GM19351 (cell line): Measurements from ENCODE around the gene S100A10.
A peak's percentile ranks its signal among the peaks of the same experiment; 100 is the strongest.

ENCODE experiments used
- ATAC-seq: cut with Tn5 transposase; IDR thresholded peaks from one replicate; pipeline ENCODE4 v1.9.1; 2021; ENCODE audit warnings: mild to moderate bottlenecking, moderate library complexity; ENCODE audit not compliant: unreplicated experiment

Gene S100A10

DNA sequence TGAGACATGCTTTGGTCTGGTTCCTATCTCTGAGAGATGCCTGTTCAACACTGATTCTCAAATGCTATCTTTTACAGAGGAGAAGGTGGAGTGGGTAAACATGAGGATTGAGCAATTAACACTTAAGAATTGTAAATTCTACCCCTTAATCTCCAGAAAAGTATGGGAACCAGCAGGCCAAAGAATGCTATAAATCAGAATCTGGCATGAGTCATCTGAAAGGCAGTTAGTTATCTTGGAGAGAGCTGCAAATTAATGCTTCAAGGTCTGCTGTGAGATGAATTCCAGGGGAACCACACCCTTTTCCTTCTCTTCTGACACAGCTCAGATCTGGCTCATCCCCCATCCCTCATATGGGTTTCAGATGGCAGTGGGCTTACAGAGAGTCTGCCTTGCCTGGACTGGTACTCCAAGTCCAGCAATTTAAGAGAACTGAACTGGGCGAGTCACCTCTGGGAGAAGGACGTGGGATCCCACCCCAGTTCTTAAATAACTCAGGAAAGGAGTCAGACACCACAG is 5.2 kb downstream of the S100A10 start:
- no peak for ATAC-seq

DNA sequence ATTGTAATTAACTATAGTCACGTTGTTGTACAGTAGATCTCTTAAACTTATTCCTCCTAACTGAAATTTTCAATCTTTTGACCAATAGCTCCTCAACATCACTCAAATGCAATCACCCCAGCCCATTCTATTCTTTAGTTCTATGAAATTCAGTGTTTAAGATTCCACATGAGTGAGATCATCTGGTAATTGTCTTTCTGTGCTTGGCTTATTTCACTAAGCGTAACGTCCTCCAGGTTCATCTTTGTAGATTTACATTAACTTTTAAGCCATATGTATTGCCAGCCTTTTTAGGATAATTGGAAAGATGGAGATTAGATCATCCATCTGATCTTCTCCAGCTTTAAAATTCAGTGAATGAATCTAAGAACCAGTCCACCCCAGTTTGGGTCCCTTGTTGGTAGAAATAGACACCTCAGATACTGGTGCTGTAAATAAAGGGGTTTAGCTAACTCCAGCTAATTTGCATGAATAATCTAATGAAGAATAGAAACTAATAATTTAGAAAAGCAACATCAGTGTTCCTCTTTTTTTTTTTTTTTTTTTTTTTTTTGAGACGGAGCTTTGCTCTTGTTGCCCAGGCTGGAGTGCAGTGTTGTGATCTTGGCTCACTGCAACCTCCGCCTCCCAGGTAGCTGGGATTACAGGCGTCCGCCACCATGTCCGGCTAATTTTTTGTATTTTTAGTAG is 7.0 kb downstream of the S100A10 start:
- no peak for ATAC-seq

- no peak for ATAC-seq
Observed at GRCh38 chr1:151985768-151986167, 7.9 kb downstream of the S100A10 start.

DNA sequence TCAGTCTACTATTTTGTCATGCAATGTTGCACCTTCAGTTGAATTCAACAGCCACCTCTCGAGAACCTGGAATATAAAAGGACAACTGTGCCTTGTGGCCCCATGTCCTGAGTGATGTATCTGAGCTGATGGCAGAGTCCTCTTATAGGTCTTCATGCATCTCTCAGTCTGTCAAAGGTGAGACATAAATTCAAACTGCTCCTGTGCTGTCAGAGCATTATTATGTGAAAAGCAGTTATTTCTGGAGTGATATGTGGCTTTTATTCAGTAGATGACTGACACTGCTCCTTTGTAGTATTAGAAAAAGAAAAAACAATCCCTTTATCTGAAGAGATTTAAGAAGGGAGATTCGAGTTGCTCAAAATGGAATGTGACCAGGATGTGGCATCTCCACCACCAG is 8.4 kb downstream of the S100A10 start:
- no peak for ATAC-seq

DNA sequence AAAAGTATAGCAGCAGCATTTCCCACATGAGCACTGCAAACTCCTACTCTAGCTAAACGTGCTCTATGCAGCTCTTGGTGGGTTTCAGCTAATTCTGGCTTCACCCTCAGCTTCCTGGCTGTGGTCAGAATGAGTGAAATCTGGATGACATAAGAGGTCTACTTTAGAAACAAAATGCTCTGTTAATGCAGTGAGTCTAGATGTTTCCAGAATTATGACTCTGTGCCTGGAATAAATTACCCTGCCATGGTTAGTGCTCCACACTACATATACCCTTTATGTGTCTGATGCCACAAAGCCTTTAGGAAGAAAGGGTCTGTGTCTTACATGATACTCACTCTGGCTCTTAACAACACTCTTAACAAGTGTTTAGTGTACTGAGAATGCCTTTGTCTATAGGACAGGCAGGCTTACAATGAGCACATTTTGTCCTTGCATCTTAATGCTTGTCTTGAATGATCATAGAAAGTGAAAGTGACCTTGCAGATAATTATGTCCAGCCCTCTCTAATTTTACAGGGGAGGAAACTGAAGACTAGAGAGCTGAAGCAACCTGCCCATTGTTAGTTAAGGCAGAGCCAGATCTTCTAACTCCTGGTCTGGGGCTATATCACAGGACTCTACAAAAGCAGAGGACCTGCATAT is 9.2 kb downstream of the S100A10 start:
- peak; percentile 93 for ATAC-seq

DNA sequence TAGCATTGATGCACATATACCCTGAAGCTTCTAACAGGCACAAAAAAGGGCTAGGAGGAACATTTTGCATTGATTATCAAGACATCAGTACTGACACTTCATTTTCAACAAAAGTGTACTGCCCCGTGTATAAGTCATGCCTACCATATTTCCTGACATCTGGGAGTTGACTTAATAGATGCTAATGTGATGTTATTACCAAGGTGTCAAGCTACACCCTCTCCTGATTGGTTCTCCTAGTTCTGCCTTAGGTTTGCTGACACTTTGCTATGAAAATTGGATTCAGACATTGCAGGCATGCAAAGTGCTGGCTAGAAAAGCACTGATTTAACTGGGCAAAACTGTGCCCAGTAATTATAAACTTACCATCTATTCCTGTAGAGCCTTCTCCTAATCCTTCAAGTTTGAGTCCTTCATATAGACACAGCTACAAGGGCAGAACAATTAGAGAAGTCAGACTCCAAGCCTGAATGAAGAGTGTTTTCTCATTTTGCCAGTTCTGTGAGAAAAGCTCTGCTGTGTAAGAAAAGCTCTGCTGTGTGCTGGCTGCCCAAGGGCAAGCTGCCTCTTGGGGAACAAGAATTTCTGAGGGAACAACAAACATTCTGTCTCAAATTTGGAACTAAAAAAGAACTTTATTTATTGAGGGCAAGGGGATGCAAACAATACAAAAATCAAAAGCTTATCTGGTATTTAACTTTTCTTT is 11.2 kb downstream of the S100A10 start:
- ATAC-seq = no peak

GRCh38 chr1:151981178-151981525 is 12.5 kb downstream of the S100A10 start:
- ATAC-seq = no peak

DNA sequence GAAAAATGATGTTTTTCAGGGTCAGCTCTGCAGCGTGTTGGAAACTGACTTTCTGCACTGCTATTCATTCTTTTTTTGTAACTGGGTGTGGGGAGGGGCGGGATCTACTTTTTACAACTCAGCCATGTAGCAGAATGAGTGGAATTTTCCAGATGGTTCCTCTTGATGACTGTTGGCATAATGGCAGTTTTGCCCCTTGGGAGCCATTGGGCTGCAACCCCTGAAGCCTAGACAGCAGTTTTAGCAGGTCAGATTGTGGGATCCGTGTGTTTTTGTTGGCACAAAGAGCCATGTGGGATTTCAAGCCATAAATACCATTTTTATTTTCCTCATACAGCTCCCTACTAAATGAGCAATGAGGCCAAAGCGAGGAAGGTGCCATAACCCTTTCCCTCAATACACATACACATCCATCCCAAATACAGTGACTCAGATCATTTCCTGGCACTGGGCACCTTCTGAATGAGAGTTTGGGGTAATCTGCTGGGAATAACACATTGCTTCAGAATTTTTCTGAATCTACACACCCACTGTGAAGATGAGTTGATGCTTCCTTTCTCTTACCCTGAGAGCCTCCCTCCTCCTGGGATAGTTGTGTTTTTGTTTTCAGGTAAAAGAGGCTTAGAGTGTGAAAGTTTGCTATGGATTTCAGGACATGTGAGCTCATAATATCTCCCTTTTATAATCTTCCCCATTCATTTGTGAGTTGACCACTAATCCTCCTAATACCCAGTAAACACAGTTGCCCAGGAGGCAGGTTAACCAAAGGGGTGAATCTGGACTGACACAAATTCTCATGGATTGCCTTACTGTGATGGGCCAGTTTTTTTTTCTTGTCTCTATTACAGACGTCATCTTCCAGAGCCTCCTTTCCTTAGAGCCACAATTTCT is 13.1 kb downstream of the S100A10 start:
- ATAC-seq = no peak

DNA sequence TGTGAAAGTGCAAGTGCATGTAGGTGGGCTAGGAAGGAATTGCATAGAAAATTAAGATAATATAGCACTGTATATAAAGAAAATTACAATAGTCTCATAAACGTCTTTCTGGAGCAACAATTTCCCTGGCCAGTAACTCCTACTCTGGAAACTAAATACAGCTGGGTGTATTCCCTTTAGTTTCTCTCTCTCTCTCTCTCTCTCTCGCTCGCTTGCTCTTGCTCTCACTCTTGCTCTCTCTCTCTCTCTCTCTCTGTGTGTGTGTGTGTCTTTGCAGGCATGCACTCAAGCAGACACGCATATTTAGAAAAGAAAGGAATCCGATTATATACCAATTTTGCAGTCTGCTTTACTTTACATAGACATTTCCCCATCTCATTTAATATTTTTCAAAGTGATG is 14.7 kb downstream of the S100A10 start:
- ATAC-seq = no peak

DNA sequence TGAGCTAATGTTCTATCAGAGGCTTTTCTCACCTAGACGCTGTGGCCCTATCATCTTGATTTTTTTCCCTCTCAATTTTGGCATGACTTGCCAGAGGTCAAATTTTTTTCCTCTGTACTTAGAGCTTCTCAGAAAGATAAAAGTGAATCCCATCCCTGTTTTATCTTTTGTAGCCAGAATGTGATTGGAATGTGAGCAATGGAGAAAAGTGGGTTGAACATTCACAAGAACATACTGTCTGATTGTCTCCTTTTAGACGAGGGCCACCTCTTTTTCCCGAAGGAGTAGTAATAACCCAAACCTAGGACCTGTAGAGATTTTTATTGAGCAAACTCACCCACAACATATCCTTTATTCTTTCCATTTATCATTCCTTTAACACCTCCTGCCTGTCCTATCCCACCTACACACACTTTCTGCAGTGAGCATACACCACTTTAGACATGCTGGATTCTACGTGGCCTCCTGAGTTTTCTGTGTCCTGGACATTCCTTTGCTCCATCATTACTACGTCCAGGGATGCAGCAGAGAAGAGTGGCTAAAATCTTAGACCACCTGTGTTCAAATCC is 15.9 kb downstream of the S100A10 start:
- ATAC-seq = no peak

DNA sequence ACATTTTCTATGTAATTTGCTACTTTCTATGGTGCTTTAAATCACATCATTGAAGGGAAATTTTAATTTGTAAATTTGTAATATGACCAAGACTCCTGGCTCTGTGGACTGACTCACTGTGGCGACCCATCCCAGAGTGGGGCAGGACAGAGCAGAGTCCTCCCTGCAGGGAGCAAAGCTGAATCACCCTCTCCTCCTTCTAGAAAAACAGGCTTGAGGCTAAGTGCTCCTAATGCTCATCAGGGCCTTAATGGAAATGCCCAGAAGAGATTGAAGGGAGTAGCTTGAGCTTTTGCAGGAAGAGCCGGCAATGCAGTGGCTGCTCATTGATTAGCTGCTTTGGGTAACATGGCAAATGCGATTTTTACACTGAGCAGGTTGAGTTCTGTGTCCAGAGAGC is 16.8 kb downstream of the S100A10 start:
- no peak for ATAC-seq

GRCh38 chr1:151976015-151976343 is 17.7 kb downstream of the S100A10 start:
- no peak for ATAC-seq

- no peak for ATAC-seq
Observed at GRCh38 chr1:151975311-151976014, 18.2 kb downstream of the S100A10 start.

- ATAC-seq = no peak
Observed at GRCh38 chr1:151972542-151973248, 21.0 kb downstream of the S100A10 start.

DNA sequence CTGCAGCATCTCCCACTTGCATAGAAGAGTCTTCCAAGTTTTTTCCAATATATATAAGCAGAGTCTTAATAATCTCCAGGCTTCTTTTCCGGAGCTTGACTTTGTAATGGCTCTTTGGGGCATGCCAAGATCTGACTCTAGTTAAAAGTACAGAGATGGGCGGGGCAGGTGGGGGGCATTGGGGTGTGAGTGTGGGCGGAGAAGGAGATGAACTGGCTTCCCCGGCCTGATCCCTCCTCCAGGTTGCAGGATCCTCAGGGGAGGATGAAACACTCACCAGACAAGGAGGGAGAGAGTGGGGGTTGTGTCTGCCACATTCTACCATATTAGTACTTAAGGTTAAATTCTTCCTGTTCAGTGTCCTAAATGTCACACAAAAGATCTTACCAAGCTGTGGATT is 23.0 kb downstream of the S100A10 start:
- ATAC-seq = no peak

DNA sequence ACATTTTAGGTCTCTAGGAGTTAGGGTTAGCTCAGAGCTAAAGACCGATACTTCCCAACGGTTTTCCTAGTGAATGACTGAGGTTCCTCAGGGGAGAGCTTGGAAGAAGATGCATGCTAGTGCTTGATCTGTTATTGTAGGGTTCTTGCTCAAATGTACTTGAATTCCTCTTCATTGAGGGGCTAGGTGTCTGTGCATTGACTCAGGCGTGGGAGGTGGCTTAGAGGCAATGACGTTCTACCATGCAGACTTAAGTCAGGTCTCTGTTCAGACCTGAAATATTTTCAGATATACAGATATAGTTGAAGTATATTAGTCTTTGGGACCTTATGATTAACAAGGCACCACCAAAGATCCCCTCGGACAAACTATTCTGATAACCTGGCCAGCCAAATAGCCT is 23.5 kb downstream of the S100A10 start:
- ATAC-seq = no peak

GRCh38 chr1:151968791-151969399 is 24.8 kb downstream of the S100A10 start:
- ATAC-seq = no peak

DNA sequence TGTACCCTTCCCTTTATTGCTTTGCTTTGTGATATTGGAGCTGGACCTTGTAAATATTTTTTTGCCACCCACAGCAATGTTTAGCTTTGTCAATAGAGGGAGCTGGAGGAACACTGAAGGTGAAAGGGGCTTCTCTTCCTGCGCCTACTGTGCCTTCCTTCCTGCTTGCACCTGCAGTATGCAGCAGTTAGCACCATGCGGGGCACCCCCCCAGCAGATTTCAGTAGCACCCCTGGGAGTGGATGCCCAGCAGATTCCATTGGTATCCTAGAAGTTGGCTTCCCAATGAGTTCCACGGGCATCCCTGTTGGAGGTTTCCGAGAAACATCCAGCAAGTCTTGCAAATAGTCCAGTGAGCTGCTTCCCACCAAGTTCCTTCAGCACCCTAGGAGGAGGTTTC is 25.6 kb downstream of the S100A10 start:
- ATAC-seq = no peak

DNA sequence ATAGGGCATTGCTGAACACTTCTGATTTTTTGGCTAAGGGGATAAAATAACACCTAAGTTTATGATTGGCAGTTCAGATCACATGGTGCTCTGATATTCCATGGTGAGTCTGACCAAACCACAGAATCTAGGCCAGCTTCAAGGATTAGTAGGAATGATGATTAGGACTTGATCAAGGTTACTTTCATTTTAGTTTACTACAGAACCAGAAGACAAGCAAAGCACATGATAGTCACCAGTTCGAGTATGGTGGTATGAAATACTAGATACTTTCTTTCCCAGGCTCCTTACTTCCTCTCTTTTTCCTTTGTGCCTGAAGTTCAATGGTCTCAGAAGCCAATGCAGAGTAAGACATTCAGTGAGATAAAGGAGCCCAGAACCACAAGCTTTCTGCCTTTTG is 26.6 kb downstream of the S100A10 start:
- ATAC-seq = no peak
